Karpas-422 (cell line): ENCODE measurements around the gene SPOCD1. TPM values are rescaled to one million over a fixed set of nuclear protein-coding genes. Genes with fewer than 3 reads are reported as not detected.
"Not testable (repeated sequence)": the region's sequence is repeated elsewhere in the genome, so short reads cannot be mapped to it uniquely, and the experiment has no call there.

Experiments used
- DNase-seq: peaks from one replicate; pipeline ENCODE4 v3.0.0-alpha.2; 2015
- H2AFZ ChIP-seq: fragments of 200-600 bp; sonication (generic); 2 replicates; pipeline ENCODE4 v1.6.1; 2014; ENCODE audit warnings: antibody characterized with exemption, low read length, mixed read lengths
- H3K27ac ChIP-seq: fragments of 200-600 bp; sonication (generic); 2 replicates; pipeline ENCODE4 v1.5.1; 2014; ENCODE audit warnings: mild to moderate bottlenecking, low read length, moderate library complexity
- H3K27me3 ChIP-seq: fragments of 200-600 bp; sonication (generic); 2 replicates; pipeline ENCODE4 v1.6.1; 2014; ENCODE audit warnings: low read length, mixed read lengths
- H3K36me3 ChIP-seq: fragments of 200-600 bp; sonication (generic); 2 replicates; pipeline ENCODE4 v1.6.1; 2014; ENCODE audit warnings: low read length, mixed read lengths; ENCODE audit not compliant: insufficient read depth
- H3K4me1 ChIP-seq: fragments of 200-600 bp; sonication (generic); 2 replicates; pipeline ENCODE4 v1.6.1; 2014; ENCODE audit warnings: mild to moderate bottlenecking, low read length, mixed read lengths
- H3K4me2 ChIP-seq: fragments of 200-600 bp; sonication (generic); 2 replicates; pipeline ENCODE4 v1.6.1; 2014; ENCODE audit warnings: low read length, low read depth, mild to moderate bottlenecking; ENCODE audit not compliant: poor library complexity, severe bottlenecking
- H3K4me3 ChIP-seq: fragments of 200-600 bp; sonication (generic); 2 replicates; pipeline ENCODE4 v1.5.1; 2014; ENCODE audit warnings: mild to moderate bottlenecking, antibody characterized with exemption, low read length, mixed read lengths
- H3K79me2 ChIP-seq: fragments of 200-600 bp; sonication (generic); 2 replicates; pipeline ENCODE4 v1.6.1; 2014; ENCODE audit warnings: mild to moderate bottlenecking, low read length, mixed read lengths
- H3K9ac ChIP-seq: fragments of 200-600 bp; sonication (generic); 2 replicates; pipeline ENCODE4 v1.6.0; 2014; ENCODE audit warnings: low read length
- H3K9me2 ChIP-seq: fragments of 200-600 bp; sonication (generic), shearing (Covaris generic); replicated peaks from 2 replicates; pipeline ENCODE4 v1.6.0; 2014; ENCODE audit warnings: mild to moderate bottlenecking, low read length, moderate library complexity; ENCODE audit not compliant: insufficient read depth
- H3K9me3 ChIP-seq: fragments of 300-700, 200-600 bp; sonication (generic); 2 replicates; pipeline ENCODE4 v1.6.1; 2014; ENCODE audit warnings: low read length, mixed read lengths
- H4K20me1 ChIP-seq: fragments of 200-600 bp; sonication (generic); 2 replicates; pipeline ENCODE4 v1.6.1; 2014; ENCODE audit warnings: mild to moderate bottlenecking, antibody characterized with exemption, low read length, low read depth; ENCODE audit not compliant: insufficient read depth
- total RNA-seq: library from RNA; depleted of rRNA; stranded (reverse); fragments of >200 nt; shearing (Covaris generic); gene quantifications from 2 replicates; pipeline ENCODE4 v1.2.3, GENCODE V29; 2014; ENCODE audit warnings: low replicate concordance

The SPOCD1 gene
- total RNA-seq, 1 experiment from 2014 or later, result not detected

DNA sequence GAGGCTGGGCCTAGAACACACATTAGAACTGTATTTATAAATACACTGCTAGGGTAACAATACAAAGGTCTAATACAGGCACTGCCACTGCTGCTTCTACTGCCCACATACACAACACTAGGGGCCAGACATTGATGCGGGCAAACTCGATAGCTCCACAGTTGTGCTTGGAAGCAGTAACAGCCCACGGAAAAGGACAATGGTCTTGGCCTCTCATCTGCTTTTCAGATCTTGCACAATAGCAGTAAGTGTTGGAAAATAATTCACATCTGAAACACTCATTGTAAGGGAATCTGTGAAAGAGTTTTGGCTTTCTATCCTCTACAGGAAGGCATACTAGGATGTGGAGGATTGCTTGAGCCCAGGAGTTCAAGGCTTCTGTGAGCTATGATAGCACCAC is 6.9 kb upstream of the SPOCD1 start:
- no peaks in the 10 kb centered on the region for H3K36me3 ChIP-seq
- H3K4me3 ChIP-seq, result no peak overlapping the region
- H3K9ac ChIP-seq, result no peak overlapping the region
- H3K79me2 ChIP-seq, result no peaks in the 10 kb centered on the region
- H4K20me1 ChIP-seq, result no peaks in the 10 kb centered on the region
- DNase-seq, result no peak
- no peaks in the 10 kb centered on the region for H3K9me2 ChIP-seq
- no peaks in the 10 kb centered on the region for H3K9me3 ChIP-seq
- H2AFZ ChIP-seq, result no peak overlapping the region
- H3K4me2 ChIP-seq, result no peak overlapping the region
- no peaks in the 10 kb centered on the region for H3K27me3 ChIP-seq
- H3K27ac ChIP-seq, result no peak overlapping the region
- H3K4me1 ChIP-seq, result peaks cover 18% of the 10 kb centered on the region

DNA sequence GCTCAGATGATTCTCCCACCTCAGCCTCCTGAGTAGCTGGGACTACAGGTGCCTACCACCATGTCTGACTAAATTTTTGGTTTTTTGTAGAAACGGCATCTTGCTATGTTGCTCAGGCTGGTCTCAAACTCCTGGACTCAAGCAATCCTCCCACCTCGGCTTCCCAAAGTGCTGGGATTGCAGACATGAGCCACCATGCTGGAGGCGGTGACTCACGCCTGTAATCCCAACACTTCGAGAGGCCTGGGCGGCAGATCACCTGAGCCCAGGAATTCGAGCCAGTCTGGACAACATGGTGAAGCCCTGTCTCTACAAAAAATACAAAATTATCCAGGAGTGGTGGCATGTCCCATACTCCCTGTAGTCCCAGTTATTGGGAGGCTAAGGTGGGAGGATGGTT is 4.4 kb upstream of the SPOCD1 start:
- H3K4me1 ChIP-seq, result peaks cover 27% of the 10 kb centered on the region
- H4K20me1 ChIP-seq, H3K36me3 ChIP-seq, H2AFZ ChIP-seq, H3K4me2 ChIP-seq, H3K9me3 ChIP-seq, H3K4me3 ChIP-seq, H3K79me2 ChIP-seq, H3K27me3 ChIP-seq, H3K9me2 ChIP-seq, DNase-seq, H3K27ac ChIP-seq, H3K9ac ChIP-seq: not testable (repeated sequence)

- H3K27ac ChIP-seq, result peak overlapping the region; percentile 57
- peaks cover 27% of the 10 kb centered on the region for H3K4me1 ChIP-seq
- H2AFZ ChIP-seq, result peak overlapping the region; percentile 17; the same call in 1 of the 2 replicates
- H3K9me3 ChIP-seq, result no peaks in the 10 kb centered on the region
- DNase-seq, result no peak
- H3K4me2 ChIP-seq, result peak overlapping the region; percentile 39
- no peaks in the 10 kb centered on the region for H3K79me2 ChIP-seq
- H4K20me1 ChIP-seq, result no peaks in the 10 kb centered on the region
- no peaks in the 10 kb centered on the region for H3K36me3 ChIP-seq
- no peaks in the 10 kb centered on the region for H3K9me2 ChIP-seq
- H3K9ac ChIP-seq, result no peak overlapping the region
- H3K27me3 ChIP-seq, result no peaks in the 10 kb centered on the region
- H3K4me3 ChIP-seq, result 0 out of 2 replicates have a peak overlapping the region, but pooled peaks have one; percentile 6
These were observed 2.4 kb upstream of the SPOCD1 start for GRCh38 chr1:31818206-31818605.

DNA sequence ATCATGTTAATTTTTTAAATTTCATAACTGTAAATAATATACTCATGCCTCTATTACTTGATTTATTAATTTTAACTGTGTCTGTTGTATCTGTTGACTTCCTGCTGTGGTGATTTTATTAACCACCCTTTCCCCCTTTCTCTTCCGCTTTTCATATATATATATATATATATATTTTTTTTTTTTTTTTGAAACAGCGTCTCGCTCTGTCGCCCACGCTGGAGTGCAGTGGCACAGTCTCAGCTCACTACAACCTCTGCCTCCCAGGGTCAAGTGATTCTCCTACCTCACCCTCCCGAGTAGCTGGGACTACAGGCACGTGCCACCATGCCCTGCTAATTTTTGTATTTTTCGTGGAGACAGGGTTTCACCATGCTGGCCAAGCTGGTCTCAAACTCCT is 1.1 kb upstream of the SPOCD1 start:
- Histone ChIP-seq H3K27ac (peak overlapping the region; percentile 46), H3K4me1 (peaks cover 27% of the 10 kb centered on the region)
- peak; percentile 65 for DNase-seq
- not testable (repeated sequence) for H3K36me3 ChIP-seq, H4K20me1 ChIP-seq, H3K27me3 ChIP-seq, H3K79me2 ChIP-seq, H3K9ac ChIP-seq, H3K9me3 ChIP-seq, H2AFZ ChIP-seq, H3K4me2 ChIP-seq, H3K9me2 ChIP-seq, H3K4me3 ChIP-seq

DNA sequence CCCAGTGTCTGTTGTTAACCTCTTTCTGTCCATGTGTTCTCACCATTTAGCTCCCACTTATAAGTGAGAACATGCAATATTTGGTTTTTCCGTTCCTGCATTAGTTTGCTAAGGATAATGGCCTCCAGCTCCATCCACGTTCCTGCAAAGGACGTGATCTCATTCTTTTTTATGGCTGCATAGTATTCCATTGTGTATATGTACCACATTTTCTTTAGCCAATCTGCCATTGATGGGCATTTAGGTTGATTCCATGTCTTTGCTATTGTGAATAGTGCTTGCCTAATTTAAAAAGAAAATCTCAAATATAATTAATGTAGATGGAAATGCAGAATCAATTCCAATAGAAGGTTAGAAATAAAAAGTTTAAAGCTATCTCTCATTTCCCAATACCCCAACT is 679 bp upstream of the SPOCD1 start:
- not testable (repeated sequence) for H3K79me2 ChIP-seq, H3K9ac ChIP-seq, H2AFZ ChIP-seq, H3K27me3 ChIP-seq, DNase-seq, H3K9me3 ChIP-seq, H3K4me3 ChIP-seq, H4K20me1 ChIP-seq, H3K36me3 ChIP-seq, H3K4me2 ChIP-seq, H3K9me2 ChIP-seq
- peak overlapping the region; percentile 34; the same call in 1 of the 2 replicates for H3K27ac ChIP-seq
- peaks cover 27% of the 10 kb centered on the region for H3K4me1 ChIP-seq

GRCh38 chr1:31815307-31815645 is 546 bp downstream of the SPOCD1 start:
- Histone ChIP-seq H2AFZ (peak overlapping the region; percentile 6; the same call in 1 of the 2 replicates), H3K4me3 (no peak overlapping the region), H3K4me1 (peaks cover 27% of the 10 kb centered on the region), H3K9me3 (no peaks in the 10 kb centered on the region), H3K27ac (no peak overlapping the region), H3K9me2 (no peaks in the 10 kb centered on the region), H3K4me2 (no peak overlapping the region), H4K20me1 (no peaks in the 10 kb centered on the region), H3K36me3 (no peaks in the 10 kb centered on the region), H3K27me3 (no peaks in the 10 kb centered on the region), H3K79me2 (no peaks in the 10 kb centered on the region), H3K9ac (no peak overlapping the region)
- DNase-seq, result no peak

DNA sequence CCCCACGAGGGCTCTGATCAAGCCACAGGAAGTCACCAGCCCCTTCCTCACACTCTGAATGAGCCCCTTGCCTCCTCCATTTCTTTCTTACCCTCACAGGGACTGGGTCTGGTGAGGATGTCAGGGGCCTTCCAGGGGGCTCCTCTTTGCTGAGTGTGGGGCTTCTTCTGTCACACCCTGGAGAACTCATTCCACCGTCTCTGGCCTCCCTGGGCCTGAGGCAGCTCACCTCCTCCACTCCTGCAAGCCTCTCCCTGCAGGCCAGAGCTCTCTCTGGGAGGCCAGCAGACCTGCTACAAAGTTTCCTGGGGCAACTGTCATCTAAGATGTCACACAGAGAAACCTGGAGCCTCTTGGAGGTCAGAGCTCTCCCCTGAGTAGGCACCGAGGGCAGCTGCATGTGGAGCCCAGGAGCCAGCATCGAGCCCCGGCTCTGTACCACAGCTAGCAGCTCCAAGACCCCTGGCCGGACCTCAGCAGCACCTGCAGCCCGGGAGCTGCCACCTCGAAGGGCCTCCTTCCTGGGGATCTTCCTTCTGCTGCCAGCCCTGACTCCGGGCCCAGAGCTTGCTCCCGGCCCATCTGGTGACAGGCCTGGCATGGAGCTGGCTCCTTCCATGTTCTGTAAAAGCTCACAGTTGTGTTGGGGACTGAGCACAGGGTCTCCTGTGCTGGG is 1.1 kb downstream of the SPOCD1 start:
- Histone ChIP-seq H3K27me3 (no peaks in the 10 kb centered on the region), H3K4me1 (peaks cover 27% of the 10 kb centered on the region), H3K27ac (no peak overlapping the region), H3K36me3 (no peaks in the 10 kb centered on the region), H3K4me3 (no peak overlapping the region), H3K9me2 (no peaks in the 10 kb centered on the region), H3K9me3 (no peaks in the 10 kb centered on the region), H3K79me2 (no peaks in the 10 kb centered on the region), H3K9ac (no peak overlapping the region), H2AFZ (no peak overlapping the region), H3K4me2 (no peak overlapping the region), H4K20me1 (no peaks in the 10 kb centered on the region)
- no peak for DNase-seq

DNA sequence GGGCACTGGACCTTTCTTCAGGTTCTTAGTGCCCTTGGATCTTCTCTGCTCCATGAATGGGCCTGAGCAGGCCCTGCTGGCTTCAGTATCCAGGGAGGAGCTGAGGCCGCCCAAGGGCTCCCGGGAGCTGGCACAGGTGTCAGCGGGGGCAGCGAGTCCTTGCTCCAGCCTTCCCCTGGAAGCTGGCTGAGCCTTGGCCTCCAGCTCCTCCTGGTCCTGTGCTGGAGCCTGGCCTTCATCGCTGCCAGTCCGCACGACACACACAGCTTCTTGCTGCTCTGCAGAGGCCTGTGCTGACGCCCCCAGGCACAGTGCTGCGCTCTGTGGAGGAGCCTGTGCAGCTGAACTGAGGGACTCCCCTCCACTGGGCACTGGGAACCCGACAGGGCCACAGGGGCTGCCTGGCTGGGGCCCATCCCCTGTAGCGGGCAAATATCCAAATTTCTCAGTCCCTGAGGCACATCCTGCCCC is 1.7 kb downstream of the SPOCD1 start:
- Histone ChIP-seq H3K4me1 (peaks cover 26% of the 10 kb centered on the region), H3K36me3 (no peaks in the 10 kb centered on the region), H3K4me2 (no peak overlapping the region), H3K4me3 (no peak overlapping the region), H3K9me3 (no peaks in the 10 kb centered on the region), H2AFZ (no peak overlapping the region), H3K27me3 (no peaks in the 10 kb centered on the region), H3K9me2 (no peaks in the 10 kb centered on the region), H3K27ac (no peak overlapping the region), H3K9ac (no peak overlapping the region), H3K79me2 (no peaks in the 10 kb centered on the region), H4K20me1 (no peaks in the 10 kb centered on the region)
- DNase-seq, result no peak
